Measurements from ENCODE around the gene TSHZ3.

TSHZ3 gene

GRCh38 chr19:31319465-31319864, 29.8 kb downstream of the TSHZ3 start:
- Histone ChIP-seq H3K4me3 (ENCODE audit: low read depth, low read length) (no peak overlapping the region), H3K36me3 (ENCODE audit: control insufficient read depth, insufficient read depth, low read length) (no peaks in the 10 kb centered on the region), H3K9ac (ENCODE audit: low read depth, low read length) (no peak overlapping the region), H3K27me3 (ENCODE audit: control insufficient read depth, insufficient read depth, low read length) (no peaks in the 10 kb centered on the region), H3K27ac (ENCODE audit: low read depth, low read length) (peak overlapping the region; percentile 67), H3K4me1 (ENCODE audit: control insufficient read depth, insufficient read depth, low read length) (peaks cover 46% of the 10 kb centered on the region), H3K9me3 (ENCODE audit: control insufficient read depth, insufficient read depth, low read length) (no peaks in the 10 kb centered on the region)

GRCh38 chr19:31318790-31319425, 30.3 kb downstream of the TSHZ3 start:
- Histone ChIP-seq H3K9me3 (ENCODE audit: control insufficient read depth, insufficient read depth, low read length) (no peaks in the 10 kb centered on the region), H3K27ac (ENCODE audit: low read depth, low read length) (peak overlapping the region; percentile 67), H3K4me3 (ENCODE audit: low read depth, low read length) (no peak overlapping the region), H3K36me3 (ENCODE audit: control insufficient read depth, insufficient read depth, low read length) (no peaks in the 10 kb centered on the region), H3K9ac (ENCODE audit: low read depth, low read length) (no peak overlapping the region), H3K27me3 (ENCODE audit: control insufficient read depth, insufficient read depth, low read length) (no peaks in the 10 kb centered on the region), H3K4me1 (ENCODE audit: control insufficient read depth, insufficient read depth, low read length) (peaks cover 46% of the 10 kb centered on the region)

- no peaks in the 10 kb centered on the region for H3K36me3 ChIP-seq (ENCODE audit: control insufficient read depth, insufficient read depth, low read length)
- H3K27me3 ChIP-seq (ENCODE audit: control insufficient read depth, insufficient read depth, low read length): no peaks in the 10 kb centered on the region
- H3K27ac ChIP-seq (ENCODE audit: low read depth, low read length): no peak overlapping the region
- no peak overlapping the region for H3K9ac ChIP-seq (ENCODE audit: low read depth, low read length)
- H3K9me3 ChIP-seq (ENCODE audit: control insufficient read depth, insufficient read depth, low read length): no peaks in the 10 kb centered on the region
- H3K4me3 ChIP-seq (ENCODE audit: low read depth, low read length): no peak overlapping the region
- H3K4me1 ChIP-seq (ENCODE audit: control insufficient read depth, insufficient read depth, low read length): peaks cover 46% of the 10 kb centered on the region
These were observed 31.7 kb downstream of the TSHZ3 start for GRCh38 chr19:31317570-31317969.

DNA sequence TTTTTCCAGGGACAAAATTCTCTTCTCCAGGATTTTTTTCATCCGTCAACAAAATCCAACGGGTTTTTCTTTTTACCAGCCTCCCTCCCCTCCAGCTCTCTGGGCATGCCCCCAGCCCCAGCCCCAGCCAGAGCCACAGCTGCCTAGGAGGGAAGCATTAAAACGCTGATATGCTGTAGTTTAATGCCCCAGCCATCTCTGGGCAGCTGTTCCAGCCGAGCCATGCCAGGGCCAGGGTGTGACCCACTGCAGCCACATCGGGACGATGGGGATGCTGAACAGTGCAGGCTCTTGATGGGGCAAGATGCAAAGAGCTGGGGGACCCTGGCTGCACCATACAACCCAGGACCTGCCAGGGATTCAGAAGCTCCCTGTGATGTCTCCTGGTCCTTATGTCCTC, 32.1 kb downstream of the TSHZ3 start:
- no peaks in the 10 kb centered on the region for H3K9me3 ChIP-seq (ENCODE audit: control insufficient read depth, insufficient read depth, low read length)
- peaks cover 46% of the 10 kb centered on the region for H3K4me1 ChIP-seq (ENCODE audit: control insufficient read depth, insufficient read depth, low read length)
- H3K27ac ChIP-seq (ENCODE audit: low read depth, low read length): peak overlapping the region; percentile 22
- no peak overlapping the region for H3K4me3 ChIP-seq (ENCODE audit: low read depth, low read length)
- H3K9ac ChIP-seq (ENCODE audit: low read depth, low read length): no peak overlapping the region
- no peaks in the 10 kb centered on the region for H3K27me3 ChIP-seq (ENCODE audit: control insufficient read depth, insufficient read depth, low read length)
- no peaks in the 10 kb centered on the region for H3K36me3 ChIP-seq (ENCODE audit: control insufficient read depth, insufficient read depth, low read length)

DNA sequence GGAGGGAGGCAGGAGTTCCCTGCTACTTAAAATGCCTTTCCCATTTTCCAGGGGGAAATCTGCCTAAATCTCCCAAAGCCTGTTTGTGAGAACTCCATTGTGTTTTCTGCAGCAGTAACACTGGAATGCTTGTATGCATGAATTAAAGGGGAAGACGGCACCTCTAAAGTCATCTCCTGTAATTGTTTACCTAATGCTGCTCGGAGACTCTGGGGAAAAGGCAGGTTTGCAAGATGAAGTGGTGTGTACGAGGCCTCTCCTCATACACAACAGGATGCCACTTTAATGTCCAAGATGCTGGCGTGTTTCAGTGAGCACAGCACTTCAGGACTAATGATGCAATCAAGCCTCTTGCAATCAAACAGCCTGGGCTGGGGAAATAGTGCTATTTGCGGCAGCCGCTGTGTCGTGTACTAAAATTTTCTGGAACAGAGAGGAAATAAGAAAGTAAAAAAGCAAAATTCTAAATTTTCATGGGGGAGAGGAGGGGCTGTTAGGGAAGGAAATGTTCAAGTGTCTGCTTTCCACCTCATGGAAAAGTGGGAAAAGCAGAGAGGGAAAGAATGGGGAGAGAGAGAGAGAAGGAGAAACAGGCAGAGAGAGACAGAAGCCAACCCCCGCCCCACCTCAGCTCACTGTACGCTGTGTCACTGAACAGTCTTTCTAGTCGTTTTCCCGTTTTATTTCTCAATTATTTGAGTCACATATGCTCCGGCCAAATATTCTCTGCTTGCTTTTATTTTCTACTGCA, 32.9 kb downstream of the TSHZ3 start:
- peak overlapping the region; percentile 7; the same call in 1 of the 2 replicates for H3K9ac ChIP-seq (ENCODE audit: low read depth, low read length)
- peak overlapping the region; percentile 49 for H3K27ac ChIP-seq (ENCODE audit: low read depth, low read length)
- H3K9me3 ChIP-seq (ENCODE audit: control insufficient read depth, insufficient read depth, low read length): no peaks in the 10 kb centered on the region
- no peak overlapping the region for H3K4me3 ChIP-seq (ENCODE audit: low read depth, low read length)
- H3K36me3 ChIP-seq (ENCODE audit: control insufficient read depth, insufficient read depth, low read length): no peaks in the 10 kb centered on the region
- peaks cover 46% of the 10 kb centered on the region for H3K4me1 ChIP-seq (ENCODE audit: control insufficient read depth, insufficient read depth, low read length)
- H3K27me3 ChIP-seq (ENCODE audit: control insufficient read depth, insufficient read depth, low read length): no peaks in the 10 kb centered on the region

GRCh38 chr19:31315652-31316051, 33.6 kb downstream of the TSHZ3 start:
- H3K9ac ChIP-seq (ENCODE audit: low read depth, low read length): no peak overlapping the region
- no peaks in the 10 kb centered on the region for H3K9me3 ChIP-seq (ENCODE audit: control insufficient read depth, insufficient read depth, low read length)
- H3K27ac ChIP-seq (ENCODE audit: low read depth, low read length): peak overlapping the region; percentile 49
- H3K36me3 ChIP-seq (ENCODE audit: control insufficient read depth, insufficient read depth, low read length): no peaks in the 10 kb centered on the region
- peaks cover 46% of the 10 kb centered on the region for H3K4me1 ChIP-seq (ENCODE audit: control insufficient read depth, insufficient read depth, low read length)
- H3K4me3 ChIP-seq (ENCODE audit: low read depth, low read length): no peak overlapping the region
- H3K27me3 ChIP-seq (ENCODE audit: control insufficient read depth, insufficient read depth, low read length): no peaks in the 10 kb centered on the region

DNA sequence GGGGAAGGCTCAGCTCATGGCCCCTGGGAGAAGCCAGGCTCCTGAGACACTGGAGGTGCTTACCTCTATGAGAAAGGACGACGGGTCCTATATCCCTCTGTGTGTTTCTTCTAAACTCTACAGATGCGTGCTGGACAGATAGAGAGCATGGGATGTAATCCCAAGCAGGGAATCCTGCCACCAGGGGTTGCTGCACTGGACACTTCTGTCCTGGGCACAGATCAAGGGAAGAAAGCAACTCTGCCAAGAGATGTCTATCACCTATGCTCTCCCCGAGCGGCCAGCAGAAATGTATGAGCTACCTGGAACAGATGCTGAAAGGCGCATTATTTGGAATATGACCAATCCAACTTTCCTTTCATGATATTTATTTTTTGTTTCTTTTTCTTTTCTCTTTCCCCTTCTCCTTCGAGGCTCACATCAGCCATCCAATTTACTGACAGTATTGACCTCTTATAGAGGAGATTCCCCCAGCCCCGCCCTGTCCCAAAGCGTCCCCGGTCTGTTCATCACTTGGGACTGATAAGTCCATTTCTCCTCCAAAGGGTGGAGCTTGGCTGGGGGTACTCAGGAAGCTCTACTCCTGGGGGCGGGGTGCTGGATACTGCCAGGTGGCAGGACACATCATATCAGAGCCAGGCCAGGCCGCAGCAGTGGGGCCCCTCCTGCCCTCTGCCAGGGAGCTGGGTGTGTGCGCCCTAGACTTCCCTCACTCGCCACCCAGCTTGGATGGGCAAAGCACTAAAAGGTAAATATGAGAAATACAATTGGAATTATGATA, 34.2 kb downstream of the TSHZ3 start:
- H3K4me1 ChIP-seq (ENCODE audit: control insufficient read depth, insufficient read depth, low read length): peaks cover 45% of the 10 kb centered on the region
- H3K27ac ChIP-seq (ENCODE audit: low read depth, low read length): no peak overlapping the region
- no peaks in the 10 kb centered on the region for H3K27me3 ChIP-seq (ENCODE audit: control insufficient read depth, insufficient read depth, low read length)
- no peak overlapping the region for H3K9ac ChIP-seq (ENCODE audit: low read depth, low read length)
- no peaks in the 10 kb centered on the region for H3K9me3 ChIP-seq (ENCODE audit: control insufficient read depth, insufficient read depth, low read length)
- no peak overlapping the region for H3K4me3 ChIP-seq (ENCODE audit: low read depth, low read length)
- H3K36me3 ChIP-seq (ENCODE audit: control insufficient read depth, insufficient read depth, low read length): no peaks in the 10 kb centered on the region

DNA sequence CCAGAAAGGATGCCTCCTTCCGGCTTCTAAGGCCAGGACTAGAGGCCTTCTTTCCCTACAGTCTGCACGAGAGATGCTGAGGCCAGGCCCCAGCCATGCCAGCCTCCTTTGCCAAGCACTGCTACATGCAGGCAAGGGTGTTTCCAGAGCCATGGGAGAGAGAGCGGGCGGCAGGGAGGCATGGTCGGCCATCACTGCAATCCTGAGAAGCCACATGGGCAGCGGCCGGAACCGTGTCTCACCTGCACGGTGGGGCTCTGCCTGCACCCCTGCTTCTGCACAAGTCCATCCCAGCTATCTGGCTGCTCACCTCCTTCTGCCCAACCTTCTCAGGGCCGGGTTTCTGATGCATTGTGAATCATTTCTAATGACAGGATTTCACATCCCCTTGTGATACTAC, 35.1 kb downstream of the TSHZ3 start:
- no peaks in the 10 kb centered on the region for H3K27me3 ChIP-seq (ENCODE audit: control insufficient read depth, insufficient read depth, low read length)
- H3K36me3 ChIP-seq (ENCODE audit: control insufficient read depth, insufficient read depth, low read length): no peaks in the 10 kb centered on the region
- peaks cover 37% of the 10 kb centered on the region for H3K4me1 ChIP-seq (ENCODE audit: control insufficient read depth, insufficient read depth, low read length)
- no peak overlapping the region for H3K27ac ChIP-seq (ENCODE audit: low read depth, low read length)
- H3K4me3 ChIP-seq (ENCODE audit: low read depth, low read length): no peak overlapping the region
- H3K9ac ChIP-seq (ENCODE audit: low read depth, low read length): no peak overlapping the region
- H3K9me3 ChIP-seq (ENCODE audit: control insufficient read depth, insufficient read depth, low read length): no peaks in the 10 kb centered on the region

DNA sequence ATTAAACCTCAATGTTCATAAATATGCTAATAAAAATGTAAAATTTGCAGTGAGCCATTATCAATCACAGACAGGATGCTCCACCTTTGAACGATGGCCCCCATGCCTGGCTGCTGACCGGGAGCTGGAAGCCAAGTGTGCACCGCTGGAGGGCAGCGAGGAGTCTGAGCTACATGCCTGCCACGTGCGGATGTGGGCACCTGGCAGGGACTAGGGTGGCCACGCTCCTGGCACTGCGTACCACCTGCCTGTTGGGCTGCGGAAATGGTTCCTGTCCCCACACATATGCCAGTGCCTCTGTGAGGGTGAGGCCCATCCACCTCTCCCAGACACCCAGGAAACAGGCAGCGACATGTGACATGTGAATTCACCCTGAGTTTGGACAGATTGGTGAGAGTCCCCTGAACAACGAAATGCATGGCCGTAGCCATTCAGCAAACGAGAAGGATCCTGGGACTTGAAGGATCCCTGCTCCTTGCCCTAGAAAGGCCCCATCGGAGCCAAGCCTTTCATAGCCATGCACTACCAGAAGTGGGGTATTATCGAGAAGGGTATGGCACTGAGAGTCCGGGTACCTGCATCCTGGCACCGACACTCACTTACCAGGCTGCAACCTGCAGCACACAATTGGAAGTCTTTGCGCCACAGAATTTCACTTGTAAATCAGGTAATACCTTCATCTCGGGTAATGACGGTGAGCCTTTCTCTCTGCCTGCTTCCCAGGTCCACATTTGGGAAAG, 35.8 kb downstream of the TSHZ3 start:
- H3K27me3 ChIP-seq (ENCODE audit: control insufficient read depth, insufficient read depth, low read length): no peaks in the 10 kb centered on the region
- H3K27ac ChIP-seq (ENCODE audit: low read depth, low read length): no peak overlapping the region
- no peak overlapping the region for H3K4me3 ChIP-seq (ENCODE audit: low read depth, low read length)
- H3K9me3 ChIP-seq (ENCODE audit: control insufficient read depth, insufficient read depth, low read length): no peaks in the 10 kb centered on the region
- H3K36me3 ChIP-seq (ENCODE audit: control insufficient read depth, insufficient read depth, low read length): no peaks in the 10 kb centered on the region
- no peak overlapping the region for H3K9ac ChIP-seq (ENCODE audit: low read depth, low read length)
- H3K4me1 ChIP-seq (ENCODE audit: control insufficient read depth, insufficient read depth, low read length): peaks cover 30% of the 10 kb centered on the region

DNA sequence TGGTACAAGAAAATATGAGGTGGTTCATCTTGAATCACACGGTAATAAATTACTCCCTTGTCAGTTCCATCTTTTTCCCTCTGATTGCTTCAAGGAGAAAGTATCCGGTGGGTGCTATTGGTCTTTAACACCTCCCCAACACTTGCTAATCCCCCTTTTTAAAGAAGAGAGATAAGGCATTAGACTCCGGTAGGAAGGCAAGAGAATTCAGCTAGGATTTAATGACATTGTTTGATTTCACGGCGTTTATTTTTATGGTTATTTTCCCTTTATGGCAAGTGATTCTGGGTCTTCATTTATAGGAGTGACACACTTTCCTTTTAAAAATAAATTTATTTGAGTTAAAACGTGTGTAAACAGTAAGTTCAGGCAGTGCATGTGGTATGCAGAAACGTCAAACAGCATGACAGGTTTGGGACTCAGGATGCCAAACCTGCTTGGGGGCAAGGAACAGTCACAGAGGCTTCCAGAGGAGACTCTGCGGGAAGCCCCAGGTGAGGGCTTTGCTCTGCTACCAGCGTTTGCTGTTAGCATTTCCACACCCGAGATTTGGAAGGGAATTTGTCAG, 36.5 kb downstream of the TSHZ3 start:
- H3K4me1 ChIP-seq (ENCODE audit: control insufficient read depth, insufficient read depth, low read length): peaks cover 23% of the 10 kb centered on the region
- H3K27me3 ChIP-seq (ENCODE audit: control insufficient read depth, insufficient read depth, low read length): no peaks in the 10 kb centered on the region
- no peak overlapping the region for H3K4me3 ChIP-seq (ENCODE audit: low read depth, low read length)
- no peak overlapping the region for H3K27ac ChIP-seq (ENCODE audit: low read depth, low read length)
- no peak overlapping the region for H3K9ac ChIP-seq (ENCODE audit: low read depth, low read length)
- H3K9me3 ChIP-seq (ENCODE audit: control insufficient read depth, insufficient read depth, low read length): no peaks in the 10 kb centered on the region
- H3K36me3 ChIP-seq (ENCODE audit: control insufficient read depth, insufficient read depth, low read length): no peaks in the 10 kb centered on the region

Measured in HUES48 (cell line).